ENCODE data around the gene SMIM24. TPM values are rescaled to one million over a fixed set of nuclear protein-coding genes. Genes with fewer than 3 reads are reported as not detected.

Gene SMIM24
- total and polyA plus RNA-seq, 2 experiments from 2014 or later = 5.0 to 21.5 TPM

- TF ChIP-seq ZNF462 (CRISPR knock-in tag; IDR thresholded peaks at IDR 0.05) (no peak), CREB1 (CRISPR knock-in tag; IDR thresholded peaks at IDR 0.05; ENCODE audit: low read depth) (no peak), ETS1 (IDR thresholded peaks at IDR 0.05) (no peak), ZNF331 (CRISPR knock-in tag; IDR thresholded peaks at IDR 0.05; ENCODE audit: low read depth) (no peak), REST (IDR thresholded peaks at IDR 0.05; ENCODE audit: unreplicated experiment) (no peak), EZH2 (IDR thresholded peaks at IDR 0.05; ENCODE audit: low read depth, unreplicated experiment) (no peak), JUNB (IDR thresholded peaks at IDR 0.05; ENCODE audit: unreplicated experiment) (no peak), EZH2phosphoT487 (IDR thresholded peaks at IDR 0.05; ENCODE audit: unreplicated experiment) (no peak)
These were observed 13.3 kb upstream of the SMIM24 start (continued) for GRCh38 chr19:3493651-3494050.

All from GM23338 (cell line).